ENCODE data around the gene C15orf40.
"Not testable (repeated sequence)": the region's sequence is repeated elsewhere in the genome, so short reads cannot be mapped to it uniquely, and the experiment has no call there.

C15orf40 gene

DNA sequence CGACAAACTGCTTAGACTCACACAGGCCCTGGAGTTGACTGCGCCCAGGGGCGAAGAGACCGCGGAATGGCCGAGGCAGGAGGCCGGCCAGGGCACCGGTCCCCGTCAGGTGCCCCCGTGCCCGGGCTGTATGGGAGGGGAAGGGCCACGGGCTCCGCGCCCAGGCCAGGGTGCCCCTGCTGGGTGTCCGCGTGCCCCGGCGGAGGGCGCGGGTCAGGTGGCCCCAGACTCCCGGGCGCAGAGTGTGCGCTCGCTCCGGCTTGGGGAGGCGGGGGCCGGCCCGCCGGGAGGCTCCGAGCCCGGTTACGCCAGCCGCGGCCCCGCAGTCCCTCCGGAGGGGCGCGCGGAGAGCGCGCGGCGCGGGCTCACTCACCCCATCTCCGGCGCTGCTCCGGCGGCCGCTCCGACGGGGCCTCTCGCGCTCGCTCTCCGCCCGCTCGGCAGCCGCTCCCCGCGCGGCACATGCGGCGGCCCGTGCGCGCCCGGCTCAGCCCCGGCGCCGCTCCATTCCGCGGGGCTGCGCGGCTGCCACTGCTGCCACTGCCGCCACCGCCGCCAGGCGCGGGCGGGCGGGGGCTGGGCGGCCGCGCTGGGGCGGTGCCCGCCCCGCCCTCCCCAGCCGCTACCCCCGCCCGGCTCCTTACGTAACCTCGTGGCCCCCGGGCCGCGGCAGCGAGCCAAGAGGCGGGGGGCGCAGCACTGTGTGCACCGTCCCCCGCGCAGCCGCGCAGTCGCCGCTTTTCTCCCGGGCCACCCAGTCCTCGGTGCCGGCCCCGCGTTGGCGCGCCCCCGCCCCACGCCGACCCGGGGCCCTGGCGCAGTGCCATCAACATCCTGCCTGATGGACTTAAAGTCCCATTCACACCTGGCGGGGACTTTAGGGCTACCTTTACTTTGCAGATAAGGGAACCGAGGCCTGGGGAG is 59.0 kb downstream of the C15orf40 start, which contains the start of gene HOMER2:
Gene HOMER2 (minus strand): TSS at position 563 of the 924 bp plus-strand sequence. CDS start 185 bp downstream, at position 378.
- DNase-seq (ENCODE audit: low read depth in 3 of 3, low spot score in 1 of 3): no peak

DNA sequence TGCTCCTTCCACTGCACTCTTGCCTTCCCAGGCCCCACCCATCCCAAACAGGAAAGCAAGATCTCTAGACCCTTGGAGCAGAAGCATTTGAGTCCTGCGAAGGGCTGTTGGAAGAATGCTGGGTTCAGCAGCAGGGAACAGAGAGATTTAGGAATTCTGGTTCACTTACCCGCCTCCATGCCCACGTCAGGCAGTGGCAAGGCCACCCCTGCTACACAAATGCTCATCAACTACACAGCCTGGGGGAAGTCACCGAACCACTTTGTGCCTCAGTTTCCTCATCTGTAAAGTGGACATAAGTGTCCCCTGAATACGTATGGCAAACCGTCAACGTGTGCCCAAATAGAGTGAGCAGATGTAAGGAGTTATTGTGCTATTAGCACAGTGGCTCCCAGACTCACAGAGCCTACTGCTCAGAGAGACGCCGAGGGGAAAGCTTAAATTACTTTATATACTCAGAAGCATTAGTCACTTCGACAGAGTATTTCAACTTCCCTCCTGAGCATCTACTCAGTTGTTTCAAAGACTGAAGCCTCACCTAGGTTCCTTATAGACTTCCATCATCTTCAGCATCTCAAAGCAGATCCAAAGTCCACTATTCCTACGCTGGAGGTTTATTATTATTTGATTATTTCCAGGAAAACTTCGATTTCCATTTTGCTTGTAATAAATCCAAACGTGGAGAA is 59.8 kb downstream of the C15orf40 start:
- no peak for DNase-seq (ENCODE audit: low read depth in 3 of 3, low spot score in 1 of 3)

- DNase-seq (ENCODE audit: low read depth in 3 of 3, low spot score in 1 of 3): no peak
Observed at GRCh38 chr15:82950746-82951370, 60.6 kb downstream of the C15orf40 start.

DNA sequence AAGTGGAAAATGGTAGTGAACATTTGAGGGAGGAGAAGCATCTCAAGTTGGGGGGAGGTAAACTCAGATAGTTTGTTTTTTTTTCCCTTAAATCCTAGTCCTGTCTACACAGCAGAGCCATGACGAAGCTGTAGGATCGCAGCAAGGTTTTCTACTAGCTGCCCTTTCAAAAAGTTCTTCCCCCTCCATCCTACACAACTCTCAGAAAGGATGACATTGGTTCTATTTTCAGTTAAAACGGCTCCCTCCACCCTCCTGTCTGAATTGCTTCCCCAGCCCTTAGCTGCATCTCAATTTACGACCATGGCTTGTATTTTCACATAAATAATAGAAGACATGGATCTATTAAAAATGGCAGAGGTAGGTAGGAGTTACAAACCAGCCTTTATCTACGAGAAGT is 61.1 kb downstream of the C15orf40 start:
- no peak for DNase-seq (ENCODE audit: low read depth in 3 of 3, low spot score in 1 of 3)

DNA sequence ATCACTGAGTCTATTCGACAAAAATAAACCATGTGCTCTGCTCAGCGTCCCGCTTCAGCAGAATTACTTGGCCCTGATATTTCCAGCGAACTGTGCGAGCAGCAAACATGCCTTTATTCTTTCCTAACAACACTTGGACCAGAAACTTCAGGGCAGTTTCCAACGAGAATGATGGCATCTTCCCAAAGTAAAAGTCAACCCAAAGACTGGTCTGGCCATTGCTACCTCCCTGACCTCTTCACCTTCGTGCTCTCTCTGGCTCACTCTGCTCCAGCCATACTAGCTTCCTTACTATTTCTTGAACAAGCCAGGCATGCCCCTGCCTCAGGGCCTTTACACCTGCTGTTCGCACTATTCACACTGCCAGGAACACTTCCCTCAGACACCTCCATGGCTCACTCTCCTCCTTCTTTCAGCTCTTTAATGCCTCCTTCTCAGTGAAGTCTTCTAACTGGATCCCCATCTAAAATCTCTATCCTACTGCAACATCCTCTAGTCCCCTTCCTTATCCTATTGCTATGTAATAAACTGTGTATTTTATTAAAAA is 65.2 kb downstream of the C15orf40 start:
- DNase-seq (ENCODE audit: low read depth in 3 of 3, low spot score in 1 of 3): no peak

- no peak for DNase-seq (ENCODE audit: low read depth in 3 of 3, low spot score in 1 of 3)
Observed at GRCh38 chr15:82945326-82945725, 66.1 kb downstream of the C15orf40 start.

- no peak for DNase-seq (ENCODE audit: low read depth in 3 of 3, low spot score in 1 of 3)
Observed at GRCh38 chr15:82944821-82945220, 66.6 kb downstream of the C15orf40 start.

- DNase-seq (ENCODE audit: low read depth in 3 of 3, low spot score in 1 of 3): no peak
Observed at GRCh38 chr15:82944056-82944455, 67.4 kb downstream of the C15orf40 start.

DNA sequence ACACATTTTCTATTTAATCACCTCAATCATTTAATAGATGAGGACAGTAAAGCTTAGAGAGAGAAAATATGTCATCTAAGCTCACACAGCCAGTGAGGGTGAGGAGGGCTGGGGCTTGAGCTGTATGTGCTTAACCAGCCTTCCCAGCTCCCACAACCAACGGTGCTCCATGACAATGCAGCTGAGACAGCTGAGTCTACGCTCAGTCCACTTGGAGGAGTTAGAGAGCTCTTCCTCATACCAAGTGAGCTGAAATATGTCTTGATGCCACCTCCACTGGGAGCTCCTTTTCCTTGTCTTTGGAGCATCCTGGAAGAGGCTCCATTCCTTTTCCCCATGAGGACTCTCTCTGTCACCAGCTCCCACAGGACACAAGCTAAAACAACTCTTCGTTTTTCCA is 68.3 kb downstream of the C15orf40 start:
- DNase-seq (ENCODE audit: low read depth in 3 of 3, low spot score in 1 of 3): no peak

DNA sequence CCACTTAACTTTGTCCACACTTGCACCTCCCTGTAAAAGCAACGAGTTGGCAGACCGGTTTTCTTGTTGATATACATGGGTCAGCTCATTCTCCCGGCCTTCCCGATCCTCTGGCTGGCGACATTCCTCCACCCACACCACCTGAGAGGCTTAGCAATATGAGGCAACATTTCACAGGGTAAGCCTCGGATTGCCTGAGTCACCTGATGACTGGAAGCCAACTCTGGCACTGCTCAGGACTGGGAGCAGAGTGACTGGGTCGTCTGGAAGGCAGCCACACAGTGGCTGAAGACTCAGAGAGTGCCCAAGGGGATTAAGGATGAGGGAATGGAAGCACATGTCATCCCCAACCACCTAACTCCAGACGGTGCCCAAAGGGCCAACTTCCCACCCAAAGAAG is 68.7 kb downstream of the C15orf40 start:
- no peak for DNase-seq (ENCODE audit: low read depth in 3 of 3, low spot score in 1 of 3)

DNA sequence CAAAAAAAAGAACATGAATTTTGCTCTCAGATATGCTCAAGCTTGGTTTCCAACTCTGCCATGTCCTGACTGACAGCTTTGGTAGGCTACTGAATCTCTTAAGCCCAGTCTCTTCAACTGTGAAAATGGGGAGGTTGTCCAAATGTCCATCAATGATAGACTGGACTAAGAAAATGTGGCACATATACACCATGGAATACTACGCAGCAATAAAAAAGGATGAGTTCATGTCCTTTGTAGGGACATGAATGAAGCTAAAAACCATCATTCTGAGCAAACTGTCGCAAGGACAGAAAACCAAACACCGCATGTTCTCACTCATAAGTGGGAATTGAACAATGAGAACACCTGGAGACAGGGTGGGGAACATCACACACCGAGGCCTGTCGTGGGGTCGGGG is 71.8 kb downstream of the C15orf40 start:
- not testable (repeated sequence) for DNase-seq (ENCODE audit: low read depth in 3 of 3, low spot score in 1 of 3)
